GM19239 (cell line): Measurements from ENCODE around the gene PPP4R3A.
"Not testable (repeated sequence)": the region's sequence is repeated elsewhere in the genome, so short reads cannot be mapped to it uniquely, and the experiment has no call there.

Experiments
- DNase-seq: peaks from one replicate; pipeline ENCODE4 v3.0.0; 2011; ENCODE audit warnings: low spot score; ENCODE audit not compliant: insufficient read length
- FAIRE-seq: peaks from 2 replicates; lab custom pipeline; 2011; peaks lifted over from hg19 to GRCh38; lab: Jason Lieb, UNC

The PPP4R3A gene

DNA sequence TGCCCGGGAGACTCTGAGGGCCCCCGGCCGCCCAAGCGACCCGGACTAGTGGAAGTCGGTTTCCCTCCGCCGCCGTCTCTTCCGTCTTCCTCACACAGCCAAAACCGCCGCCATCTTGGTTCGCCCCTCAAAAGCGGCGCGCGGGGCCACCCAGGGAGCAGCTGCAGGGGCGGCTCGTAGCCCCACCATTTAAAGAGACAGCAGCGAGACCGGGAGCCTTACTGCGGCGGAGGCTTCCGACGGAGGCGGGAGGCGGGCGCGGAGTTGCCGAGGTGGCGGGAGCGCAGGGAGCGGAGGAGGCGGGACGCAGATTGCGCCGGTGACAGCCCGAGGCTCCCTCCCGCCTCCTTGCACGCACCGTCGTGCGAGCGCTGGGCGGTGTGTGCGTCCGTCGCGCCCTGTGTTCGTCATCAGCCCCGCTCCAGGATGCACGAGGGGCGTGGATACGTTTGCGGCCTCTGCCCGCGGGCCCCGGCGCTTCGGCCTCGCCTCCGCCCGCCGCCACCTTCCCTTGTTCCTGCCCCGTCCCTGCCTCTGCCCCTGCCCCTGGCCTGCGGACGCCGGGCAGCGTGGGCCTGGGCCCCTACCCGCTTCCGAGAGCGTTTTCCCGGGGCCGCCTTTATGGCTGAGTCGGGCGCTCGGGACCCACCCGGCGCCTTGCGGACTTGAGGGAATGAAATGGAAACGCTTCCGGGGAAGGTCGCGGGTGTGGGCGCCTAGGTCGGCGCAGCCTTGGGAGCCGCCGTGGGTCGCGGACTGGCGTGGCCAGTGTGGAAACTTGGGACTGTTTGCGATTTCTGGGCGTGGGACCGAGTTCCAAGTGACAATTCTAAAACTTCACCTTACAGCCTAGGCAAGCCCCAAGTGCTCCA is at the start of gene PPP4R3A:
Gene PPP4R3A, minus strand, starts transcription at position 140 of the 872 bp plus-strand sequence. CDS start 663 bp downstream, outside the sequence.
- FAIRE-seq: peak; percentile 95

DNA sequence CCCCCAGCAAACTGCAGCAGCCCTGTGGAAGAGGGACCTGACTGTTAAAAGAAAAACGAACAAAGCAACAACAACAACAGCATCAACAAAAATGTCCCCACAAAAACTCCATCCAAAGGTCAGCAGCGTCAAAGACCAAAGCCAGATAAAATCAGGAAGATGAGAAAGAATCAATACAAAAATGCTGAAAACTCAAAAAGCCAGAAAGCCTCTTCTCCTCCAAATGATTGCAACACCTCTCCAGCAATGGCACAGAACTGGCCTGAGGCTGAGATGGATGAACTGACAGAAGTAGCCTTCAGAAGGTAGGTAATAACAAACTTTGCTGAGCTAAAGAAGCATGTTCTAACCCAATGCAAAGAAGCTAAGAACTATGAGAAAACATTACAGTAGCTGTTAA is 45.4 kb upstream of the PPP4R3A start:
- FAIRE-seq (no peak), DNase-seq (no peak)

More for the DNA sequence above, at the start of gene PPP4R3A:
- DNase-seq: peak; percentile 91

DNA sequence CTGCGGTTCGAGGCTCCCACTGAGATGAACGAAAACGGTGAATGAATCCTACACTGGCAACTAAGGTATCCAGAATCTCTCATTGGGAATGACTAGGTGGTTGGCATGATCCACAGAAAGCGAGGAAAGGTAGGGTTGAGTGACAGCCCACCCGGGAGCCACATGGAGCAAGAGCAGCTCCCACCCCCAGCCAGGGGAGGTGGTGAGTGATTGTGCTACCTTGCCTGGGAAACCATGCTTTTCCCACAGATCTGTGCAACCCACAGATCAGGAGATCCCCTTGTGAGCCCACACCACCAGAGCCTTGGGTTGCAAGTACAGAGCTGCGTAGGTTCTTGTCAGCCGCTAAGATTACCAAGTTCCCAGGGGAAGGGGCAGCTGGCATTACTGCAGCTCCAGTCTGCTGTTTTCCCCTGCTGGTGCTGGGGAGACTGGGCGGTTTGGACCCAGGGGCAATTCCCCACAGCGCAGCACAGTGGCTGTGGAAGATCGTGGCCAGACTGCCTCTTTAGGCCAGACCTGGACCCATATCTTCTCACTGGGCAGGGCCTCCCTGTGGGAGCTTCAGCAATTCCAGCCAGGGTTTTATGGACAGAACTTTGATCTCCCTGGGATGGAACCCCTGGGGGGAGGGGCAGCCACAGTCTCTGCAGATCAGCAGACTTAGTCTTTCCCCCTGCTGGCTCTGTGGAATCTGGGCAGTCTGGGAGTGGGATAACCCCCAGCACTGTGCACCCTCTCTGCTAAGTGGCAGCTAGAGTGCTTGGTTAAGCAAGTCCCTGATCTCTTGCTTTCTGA is 44.6 kb upstream of the PPP4R3A start:
- DNase-seq: no peak
- FAIRE-seq: no peak

DNA sequence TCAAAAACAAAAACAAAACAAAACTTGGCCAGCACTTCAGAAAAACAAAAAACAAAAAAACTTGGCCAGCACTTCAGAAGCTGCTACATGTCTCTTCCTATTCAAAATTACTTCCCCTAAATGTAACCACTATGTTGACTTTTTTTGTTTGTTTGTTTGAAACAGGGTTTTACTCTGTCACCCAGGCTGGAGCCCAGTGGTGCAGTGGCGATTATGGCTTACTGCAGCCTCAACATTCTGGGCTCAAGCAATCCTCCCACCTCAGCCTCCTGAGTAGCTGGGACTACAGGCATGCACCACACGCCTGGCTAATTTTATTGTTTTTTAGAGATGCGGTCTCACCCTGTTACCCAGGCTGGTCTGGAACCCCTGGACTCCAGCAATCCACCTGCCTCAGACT is 38.0 kb upstream of the PPP4R3A start:
- FAIRE-seq (no peak), DNase-seq (no peak)

DNA sequence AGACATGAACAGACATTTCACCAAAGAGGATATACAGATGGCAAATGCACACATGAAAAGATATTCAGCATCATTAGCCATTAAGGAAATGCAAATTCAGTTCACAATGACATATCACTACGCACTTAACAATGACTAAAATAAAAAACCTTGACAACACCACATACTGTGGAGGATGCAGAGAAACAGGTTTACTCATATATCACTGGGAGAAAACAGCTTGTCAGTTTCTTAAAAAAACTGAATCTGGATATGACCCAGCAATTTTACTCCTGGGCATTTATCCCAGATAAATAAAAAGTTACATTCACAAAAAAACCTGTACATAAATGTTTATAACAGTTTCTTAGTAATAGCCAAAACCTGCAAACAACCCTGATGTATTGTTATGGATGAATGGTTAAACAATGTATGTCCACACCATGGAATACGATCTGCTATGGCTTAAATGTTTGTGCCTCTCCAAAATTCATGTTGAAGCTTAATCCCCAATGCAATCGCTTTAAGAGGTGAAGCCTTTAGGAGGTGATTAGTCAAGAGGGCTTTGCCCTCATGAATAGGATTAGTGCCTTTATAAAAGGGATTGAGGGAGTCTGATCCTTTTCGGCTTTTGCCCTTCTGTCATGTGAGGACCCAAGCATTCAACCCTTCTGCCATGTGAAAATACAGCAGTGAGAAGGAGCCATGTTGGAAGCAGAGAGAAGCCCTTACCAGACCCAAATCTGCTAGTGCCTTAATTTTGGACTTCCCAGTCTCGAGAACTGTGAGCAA is 36.0 kb upstream of the PPP4R3A start:
- DNase-seq (no peak), FAIRE-seq (no peak)

DNA sequence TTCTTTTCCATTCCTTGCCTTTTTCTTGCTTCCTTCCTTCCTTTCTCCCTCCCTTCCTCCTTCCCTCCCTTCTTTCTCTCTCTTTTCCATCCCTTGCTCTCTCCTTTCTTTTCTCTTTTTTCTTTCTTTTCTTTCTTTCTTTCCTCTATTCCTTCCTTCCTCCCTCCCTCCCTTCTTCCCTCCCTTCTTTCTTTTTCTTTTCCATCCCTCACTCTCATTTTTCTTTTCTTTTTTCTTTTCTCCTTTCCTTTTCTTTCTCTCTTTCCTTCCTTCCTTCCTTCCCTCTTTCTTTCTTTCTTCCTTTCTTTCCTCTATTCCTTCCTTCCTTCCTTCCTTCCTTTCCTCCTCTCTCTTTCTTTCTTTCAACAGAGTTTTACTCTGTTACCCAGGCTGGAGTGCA is 35.1 kb upstream of the PPP4R3A start:
- DNase-seq: no peak
- FAIRE-seq: no peak

DNA sequence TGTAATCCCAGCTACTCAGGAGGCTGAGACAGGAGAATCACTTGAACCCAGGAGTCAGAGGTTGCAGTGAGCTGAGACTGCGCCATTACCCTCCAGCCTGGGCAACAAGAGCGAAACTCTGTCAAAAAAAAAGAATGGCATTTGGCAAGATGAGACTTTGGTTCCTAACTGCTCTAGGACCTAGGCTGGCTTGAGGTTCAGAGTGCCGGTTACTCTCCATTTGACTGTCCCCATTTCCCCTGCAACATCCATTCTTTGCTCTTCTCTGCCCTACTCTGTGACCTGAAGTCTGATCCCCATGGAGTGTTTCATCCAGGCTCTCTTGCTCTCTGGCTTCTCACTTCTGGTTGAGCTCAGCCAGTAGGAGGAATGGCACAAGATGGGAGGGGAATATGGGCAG is 26.2 kb upstream of the PPP4R3A start:
- FAIRE-seq (no peak), DNase-seq (no peak)

DNA sequence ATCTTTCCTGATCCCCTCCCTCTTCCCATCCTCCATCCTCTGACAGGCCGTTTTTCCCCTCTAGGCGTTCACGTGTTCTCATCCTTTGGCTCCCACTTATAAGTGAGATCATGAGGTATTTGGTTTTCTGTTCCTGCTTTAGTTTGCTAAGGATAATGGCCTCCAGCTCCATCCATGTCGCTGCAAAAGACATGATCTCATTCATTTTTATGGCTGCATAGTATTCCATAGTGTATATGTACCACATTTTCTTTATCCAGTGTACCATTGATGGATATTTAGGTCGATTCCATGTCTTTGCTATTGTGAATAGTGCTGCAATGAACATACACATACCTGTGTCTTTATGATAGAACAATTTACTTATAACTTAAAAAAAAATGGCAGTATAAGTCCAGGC is 23.9 kb upstream of the PPP4R3A start:
- not testable (repeated sequence) for DNase-seq, FAIRE-seq

DNA sequence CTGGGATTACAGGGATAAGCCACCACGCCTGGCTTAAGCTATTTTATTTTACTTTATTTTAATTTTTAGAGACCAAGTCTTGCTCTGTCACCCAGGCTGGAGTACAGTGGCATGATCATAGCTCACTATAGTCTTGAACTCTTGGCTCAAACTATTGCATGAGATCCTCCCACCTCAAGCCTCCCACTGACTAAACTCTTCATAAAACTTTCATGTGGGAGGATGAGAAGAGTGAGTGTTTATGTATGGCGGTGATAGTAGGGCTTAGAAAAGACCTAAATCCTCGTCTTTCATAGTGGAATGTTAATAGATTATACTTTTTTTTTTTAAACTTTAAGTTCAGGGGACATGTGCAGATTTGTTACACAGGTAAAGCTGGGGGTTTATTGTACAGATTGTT is 23.5 kb upstream of the PPP4R3A start:
- DNase-seq (no peak), FAIRE-seq (no peak)

DNA sequence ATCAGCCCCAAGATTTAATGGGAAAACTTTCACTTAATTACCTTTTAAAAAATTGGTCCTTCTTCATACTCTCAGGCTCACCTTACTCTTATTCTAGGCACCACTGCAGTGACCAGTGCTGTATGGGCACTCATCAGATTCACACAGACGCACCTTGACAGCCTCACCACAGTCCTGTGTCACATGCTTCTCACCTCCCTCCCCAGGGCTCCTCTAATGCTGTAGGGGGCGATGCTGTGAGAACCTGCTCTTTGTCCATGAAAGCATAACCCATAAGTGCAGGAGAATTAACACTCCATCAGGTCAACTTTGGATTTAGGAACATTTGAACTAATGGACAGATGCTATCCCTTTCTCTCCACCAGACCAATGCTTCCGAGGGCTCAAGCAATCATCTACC is 13.9 kb upstream of the PPP4R3A start:
- FAIRE-seq: no peak
- DNase-seq: no peak

DNA sequence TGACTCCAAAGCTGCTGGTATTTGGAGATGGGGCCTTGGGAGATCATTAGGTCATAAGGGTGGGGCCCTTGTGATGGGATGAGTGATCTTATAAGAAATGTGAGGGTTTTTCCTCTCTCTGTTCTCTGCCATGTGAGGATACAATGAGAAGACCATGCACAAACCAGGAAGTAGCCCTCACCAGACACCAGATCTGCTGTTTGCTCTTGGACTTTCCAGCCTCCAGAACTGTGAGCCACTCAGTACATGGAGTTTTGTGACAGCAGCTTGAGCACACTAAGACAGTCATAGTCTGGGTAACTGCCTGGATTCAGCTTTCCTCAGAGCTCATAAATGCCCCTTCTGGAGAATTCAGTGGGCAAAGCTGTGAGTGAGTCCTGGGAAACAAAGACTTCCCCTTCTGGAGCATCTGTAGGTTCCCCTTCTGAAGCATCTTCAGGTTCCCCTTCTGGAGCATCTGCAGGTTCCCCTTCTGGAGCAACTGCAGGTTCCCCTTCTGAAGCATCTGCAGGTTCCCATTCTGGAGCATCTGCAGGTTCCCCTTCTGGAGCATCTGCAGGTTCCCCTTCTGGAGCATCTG is 11.0 kb upstream of the PPP4R3A start:
- DNase-seq (no peak), FAIRE-seq (no peak)

DNA sequence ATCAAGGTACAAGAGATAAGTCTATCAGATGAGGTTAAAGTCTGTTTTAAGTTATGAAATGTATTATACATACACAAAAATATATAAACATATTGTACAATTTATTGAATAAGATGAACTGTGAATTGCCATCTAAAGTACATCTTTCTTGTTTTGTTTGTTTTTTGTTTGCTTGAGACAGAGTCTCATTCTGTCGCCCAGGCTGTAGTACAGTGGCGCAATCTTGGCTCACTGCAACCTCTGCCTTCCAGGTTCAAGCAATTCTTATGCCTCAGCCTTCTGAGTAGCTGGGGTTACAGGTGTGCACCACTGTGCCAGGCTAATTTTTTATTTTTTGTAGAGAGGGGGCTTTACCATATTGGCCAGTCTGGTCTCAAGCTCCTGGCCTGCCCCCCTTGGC is 10.0 kb upstream of the PPP4R3A start:
- no peak for FAIRE-seq
- no peak for DNase-seq

DNA sequence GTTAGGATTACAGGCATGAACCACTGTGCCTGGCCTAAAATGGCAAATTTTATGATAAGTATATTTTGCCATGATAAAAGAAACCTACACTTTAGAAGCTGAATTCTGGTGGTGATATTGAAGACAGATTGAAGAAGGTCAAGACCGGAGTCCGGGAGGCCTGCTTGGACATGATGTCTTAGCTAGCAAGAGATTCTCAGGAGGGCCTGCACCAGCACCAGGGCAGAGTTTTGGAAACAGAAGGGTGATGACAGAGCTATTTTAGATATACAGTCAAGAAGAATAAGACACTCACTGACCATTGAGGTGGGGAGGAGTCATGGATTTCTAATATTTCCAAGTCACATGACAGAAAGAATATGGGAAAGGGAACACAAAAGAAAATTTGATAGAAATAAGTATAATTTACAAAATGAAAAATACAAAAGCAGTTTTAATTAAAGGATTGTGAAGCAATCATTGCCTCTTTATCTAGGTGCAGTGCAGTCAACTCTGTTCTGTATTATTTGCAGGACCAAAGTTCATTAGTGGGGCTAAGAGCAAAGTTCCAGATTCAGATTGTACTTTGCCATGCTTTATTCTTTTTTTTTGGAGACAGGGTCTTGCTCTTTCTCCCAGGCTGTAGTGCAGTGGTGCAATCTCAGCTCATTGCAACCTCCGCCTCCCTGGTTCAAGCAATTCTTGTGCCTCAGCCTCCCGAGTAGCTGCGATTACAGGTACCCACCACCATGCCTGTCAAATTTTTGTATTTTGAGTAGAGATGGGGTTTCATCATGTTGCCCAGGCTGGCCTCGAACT is 9.3 kb upstream of the PPP4R3A start:
- DNase-seq: no peak
- no peak for FAIRE-seq

DNA sequence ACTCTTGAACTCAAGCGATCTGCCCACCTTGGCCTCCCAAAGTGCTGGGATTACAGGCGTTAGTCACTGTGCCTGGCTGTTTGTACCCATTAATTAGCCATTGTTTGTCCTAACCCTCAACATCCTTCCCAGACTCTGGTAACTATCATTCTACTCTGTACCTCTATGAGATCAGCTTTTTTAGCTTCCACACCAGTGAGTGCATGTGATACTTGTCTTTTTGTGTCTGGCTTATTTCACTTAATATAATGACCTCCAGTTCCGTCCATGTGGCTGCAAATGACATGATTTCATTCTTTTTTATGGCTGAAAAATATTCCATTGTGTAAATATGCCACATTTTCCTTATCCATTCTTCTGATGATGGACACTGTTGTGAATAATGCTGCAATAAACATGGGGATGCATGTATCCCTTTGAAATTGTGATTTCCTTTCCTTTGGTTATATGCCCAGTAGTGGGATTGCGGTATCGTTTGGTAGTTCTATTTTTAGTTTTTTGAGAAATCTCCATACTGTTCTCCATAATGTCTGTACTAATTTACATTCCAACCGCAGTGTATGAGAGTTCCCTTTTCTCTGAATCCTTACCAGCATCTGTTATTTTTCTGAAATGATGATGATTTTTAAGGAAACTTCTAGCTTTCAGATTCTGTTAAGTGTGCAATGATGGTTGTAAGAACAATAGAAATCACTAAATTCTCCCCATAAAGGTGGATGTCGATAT is 6.7 kb upstream of the PPP4R3A start:
- FAIRE-seq: no peak
- no peak for DNase-seq

DNA sequence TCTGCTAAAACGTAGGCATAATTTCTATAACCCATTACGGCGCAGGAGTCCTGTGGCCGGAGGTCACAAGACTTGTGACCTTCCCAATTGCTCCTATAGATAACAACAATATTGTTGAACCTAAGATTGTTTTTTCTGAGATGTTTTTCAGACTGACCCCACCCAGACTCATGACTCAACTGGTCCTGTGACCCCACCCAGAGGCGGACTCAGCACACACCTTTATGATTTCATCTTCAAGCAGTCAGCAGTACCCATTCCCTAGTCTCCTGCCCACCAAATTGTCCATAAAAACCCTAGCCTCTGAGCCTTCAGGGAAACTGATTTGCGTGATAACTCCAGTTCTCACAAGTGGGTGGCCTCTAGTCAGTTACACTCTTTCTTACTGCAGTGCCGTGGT is 5.9 kb upstream of the PPP4R3A start:
- FAIRE-seq (no peak), DNase-seq (no peak)

DNA sequence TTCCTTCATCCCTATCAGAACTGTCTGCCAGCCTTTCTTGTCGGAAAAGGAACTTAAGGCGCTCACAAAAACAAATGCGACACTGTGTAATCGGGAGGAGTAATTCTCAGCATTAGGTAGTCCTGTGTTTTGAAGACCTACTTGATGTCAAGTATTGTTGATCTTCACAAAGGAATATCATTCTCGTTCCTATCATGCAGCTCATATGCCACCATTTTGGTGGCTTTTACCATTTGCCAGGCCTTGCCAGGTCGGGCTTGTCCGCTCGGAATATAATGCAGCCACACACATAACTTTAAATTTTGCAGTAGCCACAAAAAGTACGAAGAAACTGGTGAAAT is 903 bp upstream of the PPP4R3A start:
- DNase-seq (no peak), FAIRE-seq (peak; percentile 84)

DNA sequence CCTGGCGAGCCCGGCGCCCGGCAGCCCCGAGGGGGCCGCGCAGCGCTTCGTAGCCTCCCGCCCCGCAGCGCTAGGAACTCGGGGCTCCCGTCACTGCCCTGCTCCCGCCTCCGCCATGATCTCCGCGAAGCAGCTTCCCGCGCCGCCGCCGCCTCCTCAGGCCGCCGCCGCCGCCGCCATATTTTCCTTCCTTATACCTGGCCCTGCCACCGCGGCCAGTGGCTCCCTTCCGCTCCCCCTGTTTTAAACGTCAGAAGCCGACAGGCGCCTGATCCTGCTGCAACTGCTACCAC is 286 bp downstream of the PPP4R3A start:
- DNase-seq (no peak), FAIRE-seq (no peak)

DNA sequence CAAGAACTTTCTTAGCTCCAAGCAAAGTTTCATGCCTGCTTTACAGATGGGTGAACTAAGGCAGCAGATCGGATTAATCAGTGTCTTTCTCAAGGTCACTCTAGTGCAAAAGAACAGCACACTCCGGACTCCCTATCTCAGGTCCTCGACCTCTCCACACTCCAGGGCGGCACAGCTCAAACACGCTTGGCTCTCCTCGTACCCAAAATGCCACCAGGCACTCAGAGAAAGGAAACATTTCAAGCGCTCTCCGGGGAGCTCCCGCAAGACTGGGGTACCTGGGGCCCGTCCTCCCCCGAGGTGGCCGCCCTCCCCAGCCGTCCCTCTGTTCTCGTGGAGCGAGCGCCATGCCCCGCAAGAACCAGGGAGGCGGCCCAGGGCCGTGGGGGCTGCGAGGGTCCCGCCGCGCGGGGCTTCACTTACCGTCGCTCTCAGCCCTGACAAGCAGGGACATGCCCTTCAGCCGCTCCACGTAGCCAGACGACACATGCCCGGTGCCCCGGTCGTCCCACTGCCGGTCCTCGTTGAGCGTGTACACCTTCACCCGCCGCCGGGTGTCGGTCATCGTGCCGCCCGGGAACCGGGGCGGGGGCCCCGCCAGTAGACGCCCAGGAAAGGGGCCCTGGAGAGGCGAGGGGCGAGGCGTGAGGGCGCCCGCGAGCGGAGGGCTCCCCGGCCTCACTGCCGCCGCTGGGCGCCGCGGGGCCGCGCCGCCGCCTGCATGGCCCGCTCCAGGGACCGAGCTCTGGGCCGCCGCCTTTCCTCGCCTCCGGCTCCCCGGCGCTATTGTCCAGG is 830 bp downstream of the PPP4R3A start:
- peak; percentile 75 for FAIRE-seq
- DNase-seq: peak; percentile 26
